Prostate gland (tissue), 2 donors: ENCODE data around the gene TMEM61.

Source experiments
- POLR2A ChIP-seq: fragments of 450-650 bp; IDR thresholded peaks from one replicate; pipeline ENCODE4 v1.6.1; 2016; ENCODE audit warnings: antibody characterized with exemption, mild to moderate bottlenecking
- POLR2AphosphoS5 ChIP-seq: sonication (generic); formaldehyde crosslinking; IDR thresholded peaks from one replicate; pipeline ENCODE4 v1.6.1; 2017; ENCODE audit warnings: antibody characterized with exemption
- TF ChIP-seq, protein P1 (sequence below), 4 experiments: fragments of 200-600 bp in 2 of 4; fragments of 450-650 bp in 2 of 4; sonication (generic) in 2 of 4; IDR thresholded peaks; 1 replicate in 3 of 4; 2 replicates in 1 of 4; pipeline ENCODE4 v1.5.1; 2016 to 2019; ENCODE audit warnings: antibody characterized with exemption in 4 of 4, mild to moderate bottlenecking in 2 of 4, moderate library complexity in 2 of 4

DNA sequence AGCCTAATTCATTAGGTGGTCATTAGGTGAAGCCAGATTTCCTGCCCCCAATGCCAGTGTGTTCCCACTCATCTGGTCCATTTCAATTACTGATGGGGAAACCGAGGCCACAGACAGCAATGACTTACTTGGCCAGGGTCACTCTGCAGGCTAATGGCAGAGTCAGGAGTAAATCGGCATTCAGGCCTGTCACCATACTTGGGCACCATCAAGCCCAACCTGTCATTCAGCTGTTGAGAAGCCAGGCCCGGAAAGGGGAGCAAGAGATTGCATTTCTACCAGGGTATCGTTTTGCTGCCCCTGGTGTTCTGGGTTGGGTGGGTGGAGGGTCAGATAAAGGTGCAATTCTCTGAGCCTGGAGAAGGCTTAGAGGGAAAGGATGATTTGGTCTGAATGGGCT is 8.0 kb upstream of the TMEM61 start:
- TF ChIP-seq, protein P1, sequence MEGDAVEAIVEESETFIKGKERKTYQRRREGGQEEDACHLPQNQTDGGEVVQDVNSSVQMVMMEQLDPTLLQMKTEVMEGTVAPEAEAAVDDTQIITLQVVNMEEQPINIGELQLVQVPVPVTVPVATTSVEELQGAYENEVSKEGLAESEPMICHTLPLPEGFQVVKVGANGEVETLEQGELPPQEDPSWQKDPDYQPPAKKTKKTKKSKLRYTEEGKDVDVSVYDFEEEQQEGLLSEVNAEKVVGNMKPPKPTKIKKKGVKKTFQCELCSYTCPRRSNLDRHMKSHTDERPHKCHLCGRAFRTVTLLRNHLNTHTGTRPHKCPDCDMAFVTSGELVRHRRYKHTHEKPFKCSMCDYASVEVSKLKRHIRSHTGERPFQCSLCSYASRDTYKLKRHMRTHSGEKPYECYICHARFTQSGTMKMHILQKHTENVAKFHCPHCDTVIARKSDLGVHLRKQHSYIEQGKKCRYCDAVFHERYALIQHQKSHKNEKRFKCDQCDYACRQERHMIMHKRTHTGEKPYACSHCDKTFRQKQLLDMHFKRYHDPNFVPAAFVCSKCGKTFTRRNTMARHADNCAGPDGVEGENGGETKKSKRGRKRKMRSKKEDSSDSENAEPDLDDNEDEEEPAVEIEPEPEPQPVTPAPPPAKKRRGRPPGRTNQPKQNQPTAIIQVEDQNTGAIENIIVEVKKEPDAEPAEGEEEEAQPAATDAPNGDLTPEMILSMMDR (IDR thresholded peaks at IDR 0.05), result no peak
- TF ChIP-seq POLR2AphosphoS5 (no peak), POLR2A (no peak)
